SK-N-MC (cell line): ENCODE results near the gene SOX11.

ENCODE experiments used
- EZH2 ChIP-seq: fragments of 200-600 bp; sonication (generic); IDR thresholded peaks from one replicate; pipeline ENCODE4 v1.6.1; 2017; ENCODE audit warnings: antibody characterized with exemption
- POLR2AphosphoS5 ChIP-seq: IDR thresholded peaks from 2 replicates; pipeline ENCODE4 v1.6.1; 2012; ENCODE audit warnings: mild to moderate bottlenecking, low read depth, low read length, borderline replicate concordance

DNA sequence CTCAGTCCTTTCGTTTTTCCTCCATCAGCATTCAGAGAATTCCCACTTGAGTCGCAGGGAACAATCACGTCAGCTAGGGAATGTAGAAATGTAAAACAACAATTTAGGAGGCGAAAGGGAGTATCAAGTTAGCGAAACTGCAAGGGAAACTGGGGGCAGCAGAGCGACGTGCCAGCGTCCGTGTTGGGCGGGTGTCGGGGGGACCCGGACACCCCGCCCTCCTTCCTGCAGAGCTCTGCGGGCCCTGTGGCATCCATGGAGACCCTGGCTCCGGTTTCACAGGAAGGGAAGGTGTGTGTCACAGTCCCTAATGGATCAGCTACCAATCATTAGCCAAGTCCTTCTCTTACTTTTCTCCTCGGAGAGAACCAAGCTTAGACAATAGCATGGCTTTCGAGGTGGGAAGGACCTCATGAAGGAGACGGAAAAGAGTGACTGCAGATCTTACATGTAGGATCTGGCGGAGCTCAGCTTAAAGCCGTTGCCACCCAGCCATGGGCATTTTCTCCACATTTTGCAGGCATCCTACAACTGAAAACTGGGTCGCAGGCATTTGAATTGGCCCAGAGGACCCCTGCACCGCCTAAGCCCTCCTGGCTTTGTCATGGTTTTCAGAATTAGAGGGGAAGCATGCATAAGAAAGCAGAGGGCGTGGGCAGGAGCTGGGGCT lies 33.7 kb downstream of the SOX11 start:
- TF ChIP-seq EZH2 (no peak), POLR2AphosphoS5 (no peak)
